NCI-H128 (cell line): ENCODE results near the gene NEDD4L.

Source experiments
- DNase-seq: peaks from one replicate; lab custom pipeline; 2025; ENCODE audit not compliant: unreplicated experiment; lab: John Stamatoyannopoulos, UW

The NEDD4L gene

GRCh38 chr18:58051765-58052460, 7.9 kb downstream of the NEDD4L start:
- no peak for DNase-seq

GRCh38 chr18:58052960-58053359, 8.9 kb downstream of the NEDD4L start:
- no peak for DNase-seq

GRCh38 chr18:58054041-58054781, 10.2 kb downstream of the NEDD4L start:
- no peak for DNase-seq

- DNase-seq = no peak
Observed at GRCh38 chr18:58055890-58056558, 12.0 kb downstream of the NEDD4L start.

GRCh38 chr18:58056852-58057251, 12.8 kb downstream of the NEDD4L start:
- DNase-seq = no peak

GRCh38 chr18:58057291-58057965, 13.4 kb downstream of the NEDD4L start:
- no peak for DNase-seq

GRCh38 chr18:58058720-58059119, 14.7 kb downstream of the NEDD4L start:
- DNase-seq = no peak

- no peak for DNase-seq
Observed at GRCh38 chr18:58060254-58060653, 16.2 kb downstream of the NEDD4L start.

GRCh38 chr18:58061349-58061748, 17.3 kb downstream of the NEDD4L start:
- no peak for DNase-seq

GRCh38 chr18:58064406-58064998, 20.5 kb downstream of the NEDD4L start:
- no peak for DNase-seq

GRCh38 chr18:58065956-58066355, 21.9 kb downstream of the NEDD4L start:
- no peak for DNase-seq

- no peak for DNase-seq
Observed at GRCh38 chr18:58067601-58068000, 23.6 kb downstream of the NEDD4L start.

GRCh38 chr18:58069099-58069498, 25.1 kb downstream of the NEDD4L start:
- DNase-seq = no peak

GRCh38 chr18:58069721-58070292, 25.8 kb downstream of the NEDD4L start:
- no peak for DNase-seq

- no peak for DNase-seq
Observed at GRCh38 chr18:58076052-58076451, 32.0 kb downstream of the NEDD4L start.

GRCh38 chr18:58077329-58077728, 33.3 kb downstream of the NEDD4L start:
- DNase-seq = no peak

- no peak for DNase-seq
Observed at GRCh38 chr18:58078889-58079573, 35.0 kb downstream of the NEDD4L start.

GRCh38 chr18:58080451-58080850, 36.4 kb downstream of the NEDD4L start:
- DNase-seq = no peak

GRCh38 chr18:58087928-58088690, 44.1 kb downstream of the NEDD4L start:
- DNase-seq = no peak
